H1 (cell line): ENCODE measurements around the gene MAPT. TPM values are rescaled to one million over a fixed set of nuclear protein-coding genes. Genes with fewer than 3 reads are reported as not detected.

Experiments
- CTCF ChIA-PET: fragments of 300-600 bp; sonication (Branson Sonifier 250); formaldehyde crosslinking; loops from one replicate; lab custom pipeline; 2021; ENCODE audit not compliant: partially characterized antibody; lab: Charles Lee
- POLR2A ChIA-PET: fragments of 300-600 bp; sonication (Branson Sonifier 250); formaldehyde crosslinking; loops from one replicate; lab custom pipeline; 2021; ENCODE audit warnings: inconsistent platforms; ENCODE audit not compliant: partially characterized antibody; lab: Charles Lee
- DNase-seq, 2 experiments: peaks; one replicate each; pipeline versions ENCODE4 v3.0.0 to v3.0.0-alpha.2; 2010 to 2022; ENCODE audit warnings: low spot score in 2 of 2, low read depth in 1 of 2, mixed read lengths in 1 of 2
- FAIRE-seq: peaks from 2 replicates; lab custom pipeline; 2011; peaks lifted over from hg19 to GRCh38; lab: Jason Lieb, UNC
- H2AFZ ChIP-seq: 2 replicates; pipeline ENCODE4 v1.8.1; 2012; ENCODE audit warnings: low read length, inconsistent platforms
- H2AK5ac ChIP-seq: 2 replicates; pipeline ENCODE4 v1.6.1; 2013; ENCODE audit warnings: low read depth, low read length
- H2BK120ac ChIP-seq: replicated peaks from 2 replicates; pipeline ENCODE3; 2013; ENCODE audit warnings: low read depth, low read length, inconsistent platforms
- H2BK12ac ChIP-seq: 2 replicates; pipeline ENCODE4 v1.6.1; 2013; ENCODE audit warnings: low read depth, low read length
- H2BK15ac ChIP-seq: 2 replicates; pipeline ENCODE4 v1.6.1; 2013; ENCODE audit warnings: low read length
- H2BK20ac ChIP-seq: 2 replicates; pipeline ENCODE4 v1.6.1; 2013; ENCODE audit warnings: low read length
- H2BK5ac ChIP-seq: 2 replicates; pipeline ENCODE4 v1.6.1; 2013; ENCODE audit warnings: low read depth, low read length
- H3K14ac ChIP-seq: 2 replicates; pipeline ENCODE4 v1.6.1; 2013; ENCODE audit warnings: inconsistent platforms; ENCODE audit not compliant: insufficient read length
- H3K18ac ChIP-seq: 2 replicates; pipeline ENCODE4 v1.6.1; 2013; ENCODE audit warnings: low read length; ENCODE audit errors: extremely low read depth
- H3K23ac ChIP-seq: 2 replicates; pipeline ENCODE4 v1.6.1; 2013; ENCODE audit warnings: inconsistent platforms; ENCODE audit not compliant: insufficient read length
- H3K23me2 ChIP-seq: 2 replicates; pipeline ENCODE4 v1.6.1; 2013; ENCODE audit warnings: low read depth, low read length
- H3K27ac ChIP-seq: 2 replicates; pipeline ENCODE4 v1.6.1; 2011; ENCODE audit warnings: low read depth, low read length, inconsistent platforms
- H3K27me3 ChIP-seq, 4 experiments: replicated peaks in 1 of 4; 1 replicate in 1 of 4; 2 replicates in 3 of 4; pipeline versions ENCODE4 v1.6.1 to v1.8.1; 2011 to 2013; ENCODE audit warnings: low read length in 3 of 4, mild to moderate bottlenecking in 3 of 4, inconsistent platforms in 2 of 4, mixed read lengths in 2 of 4, moderate library complexity in 1 of 4; ENCODE audit not compliant: control insufficient read depth in 3 of 4, insufficient read depth in 3 of 4; ENCODE audit errors: extremely low read depth in 1 of 4
- H3K36me3 ChIP-seq, 4 experiments: 2 replicates each; pipeline versions ENCODE4 v1.6.1 to v1.8.1; 2011 to 2013; ENCODE audit warnings: mild to moderate bottlenecking in 4 of 4, low read length in 3 of 4, moderate library complexity in 2 of 4, control low read depth in 1 of 4, inconsistent platforms in 1 of 4; ENCODE audit not compliant: insufficient read depth in 4 of 4, control insufficient read depth in 2 of 4
- H3K4ac ChIP-seq: replicated peaks from 2 replicates; pipeline ENCODE3; 2013; ENCODE audit warnings: low read length, low read depth, mixed read lengths, inconsistent platforms; ENCODE audit not compliant: insufficient read length
- H3K4me1 ChIP-seq, 4 experiments: replicated peaks in 1 of 4; 1 replicate in 1 of 4; 2 replicates in 3 of 4; pipeline versions ENCODE4 v1.6.1 to v1.8.1; 2011 to 2013; ENCODE audit warnings: low read length in 3 of 4, inconsistent platforms in 2 of 4, mixed read lengths in 1 of 4; ENCODE audit not compliant: insufficient read depth in 4 of 4, control insufficient read depth in 3 of 4
- H3K4me2 ChIP-seq, 2 experiments: 2 replicates each; pipeline versions ENCODE4 v1.6.1 to v1.8.1; 2011 to 2013; ENCODE audit warnings: low read depth in 2 of 2, low read length in 2 of 2, control low read depth in 1 of 2, inconsistent platforms in 1 of 2, mild to moderate bottlenecking in 1 of 2; ENCODE audit not compliant: insufficient read depth in 1 of 2
- H3K4me3 ChIP-seq, 4 experiments: fragments of 200-600, 300-600 bp in 1 of 4; sonication (generic), shearing (Covaris generic), sonication (Bioruptor Twin) in 1 of 4; 2 replicates each; pipeline versions ENCODE4 v1.5.1 to v1.8.1; 2011 to 2016; ENCODE audit warnings: low read length in 4 of 4, low read depth in 3 of 4, control low read depth in 2 of 4, inconsistent platforms in 2 of 4, mild to moderate bottlenecking in 2 of 4, mixed read lengths in 1 of 4, moderate library complexity in 1 of 4; ENCODE audit not compliant: insufficient read depth in 2 of 4; ENCODE audit errors: extremely low read depth in 1 of 4
- H3K56ac ChIP-seq: replicated peaks from 2 replicates; pipeline ENCODE3; 2013; ENCODE audit warnings: low read depth, mild to moderate bottlenecking, mixed read lengths, low read length, inconsistent platforms; ENCODE audit not compliant: insufficient read length
- H3K79me1 ChIP-seq: 2 replicates; pipeline ENCODE4 v1.6.1; 2013; ENCODE audit warnings: low read depth, low read length, control low read depth
- H3K79me2 ChIP-seq, 2 experiments: 2 replicates each; pipeline versions ENCODE4 v1.6.1 to v1.8.1; 2012 to 2013; ENCODE audit warnings: low read length in 2 of 2, mild to moderate bottlenecking in 2 of 2, inconsistent platforms in 1 of 2; ENCODE audit not compliant: insufficient read depth in 2 of 2, control insufficient read depth in 1 of 2
- H3K9ac ChIP-seq, 4 experiments: replicated peaks in 1 of 4; 1 replicate in 1 of 4; 2 replicates in 3 of 4; pipeline versions ENCODE4 v1.6.1 to v1.8.1; 2011 to 2013; ENCODE audit warnings: low read depth in 3 of 4, low read length in 3 of 4, control low read depth in 2 of 4, mild to moderate bottlenecking in 2 of 4, moderate library complexity in 2 of 4, inconsistent platforms in 1 of 4; ENCODE audit errors: extremely low read depth in 1 of 4
- H3K9me3 ChIP-seq, 2 experiments: 2 replicates each; pipeline versions ENCODE4 v1.6.1 to v1.8.1; 2012 to 2013; ENCODE audit warnings: mild to moderate bottlenecking in 2 of 2, moderate library complexity in 2 of 2, control low read depth in 1 of 2, inconsistent platforms in 1 of 2, low read depth in 1 of 2, low read length in 1 of 2, mixed read lengths in 1 of 2; ENCODE audit not compliant: insufficient read depth in 2 of 2
- H4K20me1 ChIP-seq, 2 experiments: replicated peaks in 1 of 2; 2 replicates each; pipeline versions ENCODE3 to v1.8.1; 2011 to 2013; ENCODE audit warnings: inconsistent platforms in 2 of 2, low read length in 2 of 2, mild to moderate bottlenecking in 1 of 2; ENCODE audit not compliant: insufficient read depth in 2 of 2, control insufficient read depth in 1 of 2
- H4K5ac ChIP-seq: 2 replicates; pipeline ENCODE4 v1.6.1; 2013; ENCODE audit warnings: low read length, low read depth, mixed read lengths, inconsistent platforms; ENCODE audit not compliant: insufficient read length
- H4K8ac ChIP-seq: 2 replicates; pipeline ENCODE4 v1.8.0; 2013; ENCODE audit warnings: mild to moderate bottlenecking, moderate library complexity, low read length, inconsistent platforms; ENCODE audit not compliant: insufficient read depth; ENCODE audit errors: extremely low read depth
- H4K91ac ChIP-seq: replicated peaks from 2 replicates; pipeline ENCODE3; 2013; ENCODE audit warnings: low read length, mixed read lengths, inconsistent platforms; ENCODE audit not compliant: insufficient read length
- ASH2L ChIP-seq: fragments of 200-600, 300-600 bp; sonication (generic); IDR thresholded peaks from one replicate; pipeline ENCODE4 v1.7.1; 2017; ENCODE audit warnings: low read length
- BCL11A ChIP-seq, 2 experiments: IDR thresholded peaks; one replicate each; pipeline ENCODE4 v1.6.1; 2011; ENCODE audit warnings: low read depth in 2 of 2, low read length in 2 of 2, mild to moderate bottlenecking in 2 of 2
- CHD1 ChIP-seq: IDR thresholded peaks from 2 replicates; pipeline ENCODE4 v1.6.1; 2012; ENCODE audit warnings: low read depth, low read length, improper control_type of control experiment
- GTF2F1 ChIP-seq: IDR thresholded peaks from 2 replicates; pipeline ENCODE4 v1.6.1; 2012; ENCODE audit warnings: low read depth, low read length, improper control_type of control experiment, borderline replicate concordance
- HDAC2 ChIP-seq, 2 experiments: fragments of 300-600 bp in 1 of 2; sonication (generic) in 1 of 2; IDR thresholded peaks; 2 replicates each; pipeline ENCODE4 v1.6.1; 2011 to 2012; ENCODE audit warnings: low read depth in 2 of 2, low read length in 2 of 2, mild to moderate bottlenecking in 2 of 2, moderate library complexity in 2 of 2, borderline replicate concordance in 1 of 2, inconsistent platforms in 1 of 2
- KDM4A ChIP-seq: IDR thresholded peaks from one replicate; pipeline ENCODE4 v1.7.1; 2012; ENCODE audit warnings: low read depth, mild to moderate bottlenecking, moderate library complexity, low read length, inconsistent platforms; ENCODE audit not compliant: severe bottlenecking
- MAFK ChIP-seq: IDR thresholded peaks from 2 replicates; pipeline ENCODE4 v1.6.1; 2012; ENCODE audit warnings: low read depth, mild to moderate bottlenecking, improper control_type of control experiment, low read length
- NRF1 ChIP-seq: IDR thresholded peaks from 2 replicates; pipeline ENCODE4 v1.6.1; 2011; ENCODE audit warnings: mild to moderate bottlenecking, low read depth, low read length, improper control_type of control experiment
- PHF8 ChIP-seq: fragments of 200-600 bp; sonication (generic); conservative IDR thresholded peaks from 2 replicates; pipeline ENCODE4 v1.7.1; 2012; ENCODE audit warnings: low read depth, mild to moderate bottlenecking, inconsistent platforms, low read length, moderate library complexity
- RNF2 ChIP-seq: fragments of 200-900, 300-1000 bp; sonication (generic); IDR thresholded peaks from 2 replicates; pipeline ENCODE4 v1.7.1; 2016; ENCODE audit warnings: borderline replicate concordance, low read depth, mild to moderate bottlenecking, antibody characterized with exemption, low read length; ENCODE audit not compliant: poor library complexity, severe bottlenecking; ENCODE audit errors: missing control alignments
- SIRT6 ChIP-seq: IDR thresholded peaks from one replicate; pipeline ENCODE4 v1.7.1; 2012; ENCODE audit warnings: low read length, inconsistent platforms
- SRF ChIP-seq: IDR thresholded peaks from 2 replicates; pipeline ENCODE4 v1.6.1; 2011; ENCODE audit warnings: mild to moderate bottlenecking, low read depth, low read length, moderate library complexity
- ZNF274 ChIP-seq: IDR thresholded peaks from 2 replicates; pipeline ENCODE4 v1.7.0; 2012; ENCODE audit warnings: low read length, borderline replicate concordance; ENCODE audit errors: extremely low read depth
- WGBS, 2 experiments: shearing (Covaris generic) in 1 of 2; methylation state at CpG; one replicate each; pipeline versions ENCODE4 v1.1.6 to v1.1.7; 2013 to 2015; ENCODE audit warnings: low lambda C conversion rate in 2 of 2, mixed read lengths in 2 of 2, inconsistent platforms in 1 of 2, low coverage in 1 of 2, missing lambda C conversion rate in 1 of 2; ENCODE audit not compliant: insufficient replicate concordance in 2 of 2, insufficient coverage in 1 of 2, insufficient read length in 1 of 2; ENCODE audit errors: extremely low coverage in 1 of 2, missing lambda C conversion rate in 1 of 2; 5-methylcytosine and 5-hydroxymethylcytosine counted together
- polyA plus RNA-seq, 7 experiments: library from polyadenylated mRNA; depleted of rRNA in 3 of 7; stranded (reverse) in 5 of 7; unstranded in 2 of 7; fragments of >200 nt in 5 of 7; fragments of 200-250 nt in 2 of 7; gene quantifications; 1 replicate in 5 of 7; 2 replicates in 1 of 7; 4 replicates in 1 of 7; pipeline versions ENCODE4 v1.2.1 to v1.2.3, GENCODE V29; 2011 to 2013; ENCODE audit warnings: missing spikeins in 2 of 7, mixed read lengths in 2 of 7
- total RNA-seq: library from RNA; stranded (reverse); fragmentation: NEBNext Ultra II Directional; extraction: Animal tissue kit (Norgen Biotek cat#: 25700); gene quantifications from 2 replicates; pipeline ENCODE4 v1.2.1, GENCODE V29; 2021

The MAPT gene
- total and polyA plus RNA-seq, 2 of the 8 experiments (the other 6 are each of a cell fraction or from before 2014, with no cell fraction given) = 0.54 to 1.7 TPM

DNA sequence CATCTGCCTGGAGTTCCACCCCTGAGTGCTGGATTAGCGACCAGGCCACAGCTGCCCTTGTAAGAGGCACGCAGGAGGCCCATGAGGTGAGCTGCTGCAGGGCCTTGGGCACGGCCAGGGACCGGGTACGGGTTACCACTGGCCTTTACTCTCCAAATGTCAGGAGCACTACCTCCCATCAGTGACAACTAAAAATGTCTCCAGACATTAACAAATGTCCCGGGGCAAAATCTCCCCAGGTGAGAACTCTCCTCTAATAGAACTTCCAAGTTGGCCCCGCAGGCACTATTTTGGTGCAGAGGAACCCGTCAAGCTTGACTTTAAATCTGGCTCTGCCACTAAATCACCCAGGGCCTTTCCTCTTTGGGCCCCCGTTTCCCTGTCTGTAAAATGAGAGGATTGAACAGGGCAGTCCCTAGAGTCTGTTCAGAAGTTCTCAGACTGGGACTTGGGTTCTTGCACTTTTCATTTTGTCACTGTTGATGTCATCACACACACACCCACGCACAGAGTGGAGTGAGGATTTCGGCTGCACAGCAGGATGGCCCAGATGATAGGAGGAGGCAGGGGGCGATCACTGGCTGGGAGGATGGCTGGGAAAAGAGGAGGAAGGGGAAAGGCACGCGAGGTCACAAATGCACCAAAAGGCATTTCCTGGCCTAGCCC lies 24.5 kb upstream of the MAPT start:
- no peak for DNase-seq
- H3K9me3 ChIP-seq = no peaks in the 10 kb centered on the region
- no peaks in the 10 kb centered on the region; a peak in 2 of 7 replicates for H3K27me3 ChIP-seq
- H2AFZ ChIP-seq = no peak overlapping the region
- no peak overlapping the region for H4K5ac ChIP-seq
- H4K20me1 ChIP-seq = no peaks in the 10 kb centered on the region
- no peak overlapping the region for H2BK5ac ChIP-seq
- H3K79me1 ChIP-seq = no peaks in the 10 kb centered on the region
- no peaks in the 10 kb centered on the region for H3K79me2 ChIP-seq
- no peak overlapping the region for H3K9ac ChIP-seq
- no peak overlapping the region for H2BK12ac ChIP-seq
- no peak overlapping the region for H2BK15ac ChIP-seq
- no peak overlapping the region for H3K14ac ChIP-seq
- POLR2A ChIA-PET = interaction anchor here (0.7 kb wide), 1 partner anchor 12 kb away, joined by 3 read pairs; no protein-coding TSS in a partner anchor
- H3K4me2 ChIP-seq = no peak overlapping the region
- H3K4ac ChIP-seq = no peak overlapping the region
- CTCF ChIA-PET = interaction anchor here (0.9 to 1.5 kb wide), 4 partner anchors 12 to 233 kb away, joined by 3 to 4 read pairs (median 3); no protein-coding TSS in a partner anchor
- FAIRE-seq = no peak
- no peaks in the 10 kb centered on the region for H3K36me3 ChIP-seq
- H2AK5ac ChIP-seq = no peak overlapping the region
- WGBS, 2 experiments = 67% methylated on average over 14 of the region's 14 CpGs; no CpG with 5 or more reads in 1 of the 2 experiments
- no peaks in the 10 kb centered on the region; a peak in 1 of 7 replicates for H3K4me1 ChIP-seq
- H3K23me2 ChIP-seq = no peaks in the 10 kb centered on the region
- no peak overlapping the region for H3K27ac ChIP-seq
- no peak overlapping the region for H4K91ac ChIP-seq
- H4K8ac ChIP-seq = no peak overlapping the region; the same call in 1 of the 2 replicates
- H3K18ac ChIP-seq = no peak overlapping the region
- no peak overlapping the region for H3K56ac ChIP-seq
- no peak overlapping the region for H3K23ac ChIP-seq
- H3K4me3 ChIP-seq = no peak overlapping the region
- H2BK120ac ChIP-seq = no peak overlapping the region
- H2BK20ac ChIP-seq = no peak overlapping the region
- no peak for TF ChIP-seq KDM4A
- TF ChIP-seq MAFK = no peak
- TF ChIP-seq SIRT6 = no peak
- no peak for TF ChIP-seq NRF1
- no peak for TF ChIP-seq PHF8
- no peak for TF ChIP-seq ASH2L
- no peak for TF ChIP-seq HDAC2 (IDR thresholded peaks at IDR 0.05; ENCODE audit: borderline replicate concordance in 1 of 2, low read depth in 2 of 2, low read length in 2 of 2)
- TF ChIP-seq SRF = no peak
- TF ChIP-seq ZNF274 = no peak
- TF ChIP-seq CHD1 = no peak
- TF ChIP-seq GTF2F1 = no peak
- TF ChIP-seq RNF2 = no peak
- no peak for TF ChIP-seq BCL11A (IDR thresholded peaks at IDR 0.05; ENCODE audit: low read depth in 2 of 2, low read length in 2 of 2)
